Gastroesophageal sphincter (tissue), 4 donors: ENCODE measurements around the gene ZNF600. TPM values are rescaled to one million over a fixed set of nuclear protein-coding genes. Genes with fewer than 3 reads are reported as not detected.
"Not testable (repeated sequence)": the region's sequence is repeated elsewhere in the genome, so short reads cannot be mapped to it uniquely, and the experiment has no call there.

Experiments
- ATAC-seq: fragments of 150-250 bp; one replicate; pipeline ENCODE4 v1.9.1; 2016; ENCODE audit warnings: mild to moderate bottlenecking, moderate library complexity
- H3K27ac ChIP-seq, 4 donors: fragments of 200-600 bp; sonication (generic) in 3 of 4; 1 replicate in 3 of 4; 2 replicates in 1 of 4; pipeline ENCODE4 v1.5.1; 2016 to 2019
- H3K27me3 ChIP-seq: fragments of 200-600 bp; sonication (generic); one replicate; pipeline ENCODE4 v1.5.1; 2019
- H3K36me3 ChIP-seq, 2 donors: fragments of 200-600 bp; sonication (generic); one replicate each; pipeline ENCODE4 v1.5.1; 2019; ENCODE audit warnings: control low read depth in 1 of 2
- H3K4me1 ChIP-seq, 3 donors: fragments of 200-600 bp; sonication (generic); 1 replicate in 2 of 3; 2 replicates in 1 of 3; pipeline ENCODE4 v1.5.1; 2016 to 2019; ENCODE audit warnings: control low read depth in 2 of 3
- H3K4me3 ChIP-seq, 2 donors: fragments of 200-600 bp; sonication (generic); one replicate each; pipeline ENCODE4 v1.5.1; 2019; ENCODE audit warnings: mild to moderate bottlenecking in 1 of 2, moderate library complexity in 1 of 2
- H3K9me3 ChIP-seq, 3 donors: fragments of 200-600 bp; sonication (generic); one replicate each; pipeline ENCODE4 v1.5.1; 2017 to 2019; ENCODE audit warnings: control low read depth in 2 of 3
- EP300 ChIP-seq: sonication (generic); formaldehyde crosslinking; IDR thresholded peaks from one replicate; pipeline ENCODE4 v1.6.1; 2017; ENCODE audit warnings: antibody characterized with exemption, mild to moderate bottlenecking
- POLR2A ChIP-seq, 2 donors: fragments of 450-650 bp; IDR thresholded peaks; one replicate each; pipeline ENCODE4 v1.6.1; 2017; ENCODE audit warnings: antibody characterized with exemption in 2 of 2, mild to moderate bottlenecking in 2 of 2, moderate library complexity in 1 of 2
- POLR2AphosphoS5 ChIP-seq: sonication (generic); formaldehyde crosslinking; IDR thresholded peaks from one replicate; pipeline ENCODE4 v1.6.1; 2017; ENCODE audit warnings: antibody characterized with exemption
- WGBS, 2 donors: methylation state at CpG; one replicate each; pipeline ENCODE4 v1.1.5; 2018; ENCODE audit warnings: low coverage in 1 of 2; 5-methylcytosine and 5-hydroxymethylcytosine counted together
- total RNA-seq, 4 donors: library from RNA; depleted of rRNA; stranded (reverse); fragments of >200 nt; gene quantifications; one replicate each; pipeline ENCODE4 v1.1.0, GENCODE V29; 2016
- TF ChIP-seq, protein P1 (sequence below), 4 experiments: fragments of 200-600 bp in 2 of 4; fragments of 450-650 bp in 2 of 4; sonication (generic) in 1 of 4; IDR thresholded peaks; one replicate each; pipeline ENCODE4 v1.5.1; 2017 to 2019; ENCODE audit warnings: antibody characterized with exemption in 4 of 4, mild to moderate bottlenecking in 2 of 4, moderate library complexity in 2 of 4

The ZNF600 gene
- total RNA-seq, 4 donors from 2014 or later: 3.2 to 10.9 (median 6.6) TPM

DNA sequence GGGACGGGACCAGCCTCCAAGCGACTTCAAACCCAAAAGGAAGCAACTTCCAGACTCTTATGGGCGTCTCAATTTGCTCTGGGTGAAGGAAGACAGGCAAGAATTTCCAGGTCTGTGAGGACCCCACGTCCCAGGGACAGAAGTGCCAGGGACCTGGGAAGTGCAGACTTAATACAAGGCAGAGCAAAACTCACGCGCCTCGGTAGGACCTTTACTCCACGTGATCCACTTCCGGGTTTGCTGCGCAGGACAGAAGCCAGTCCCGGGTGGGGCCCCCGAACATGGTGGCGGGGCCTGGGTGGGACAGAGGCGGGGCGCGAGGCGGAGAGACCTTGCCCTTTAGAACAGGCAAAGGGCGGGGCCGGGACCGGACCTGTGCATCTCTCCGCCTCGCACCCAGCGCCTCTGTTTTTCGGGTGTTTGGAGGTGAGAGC is 61.0 kb downstream of the ZNF600 start:
- TF ChIP-seq, protein P1, sequence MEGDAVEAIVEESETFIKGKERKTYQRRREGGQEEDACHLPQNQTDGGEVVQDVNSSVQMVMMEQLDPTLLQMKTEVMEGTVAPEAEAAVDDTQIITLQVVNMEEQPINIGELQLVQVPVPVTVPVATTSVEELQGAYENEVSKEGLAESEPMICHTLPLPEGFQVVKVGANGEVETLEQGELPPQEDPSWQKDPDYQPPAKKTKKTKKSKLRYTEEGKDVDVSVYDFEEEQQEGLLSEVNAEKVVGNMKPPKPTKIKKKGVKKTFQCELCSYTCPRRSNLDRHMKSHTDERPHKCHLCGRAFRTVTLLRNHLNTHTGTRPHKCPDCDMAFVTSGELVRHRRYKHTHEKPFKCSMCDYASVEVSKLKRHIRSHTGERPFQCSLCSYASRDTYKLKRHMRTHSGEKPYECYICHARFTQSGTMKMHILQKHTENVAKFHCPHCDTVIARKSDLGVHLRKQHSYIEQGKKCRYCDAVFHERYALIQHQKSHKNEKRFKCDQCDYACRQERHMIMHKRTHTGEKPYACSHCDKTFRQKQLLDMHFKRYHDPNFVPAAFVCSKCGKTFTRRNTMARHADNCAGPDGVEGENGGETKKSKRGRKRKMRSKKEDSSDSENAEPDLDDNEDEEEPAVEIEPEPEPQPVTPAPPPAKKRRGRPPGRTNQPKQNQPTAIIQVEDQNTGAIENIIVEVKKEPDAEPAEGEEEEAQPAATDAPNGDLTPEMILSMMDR (IDR thresholded peaks at IDR 0.05): no peak
- TF ChIP-seq POLR2AphosphoS5 (no peak), POLR2A (IDR thresholded peaks at IDR 0.05) (no peak), EP300 (no peak)
- ATAC-seq: no peak
- H3K36me3 ChIP-seq: peaks cover 0 to 76% of the 10 kb centered on the region in 2 donors

DNA sequence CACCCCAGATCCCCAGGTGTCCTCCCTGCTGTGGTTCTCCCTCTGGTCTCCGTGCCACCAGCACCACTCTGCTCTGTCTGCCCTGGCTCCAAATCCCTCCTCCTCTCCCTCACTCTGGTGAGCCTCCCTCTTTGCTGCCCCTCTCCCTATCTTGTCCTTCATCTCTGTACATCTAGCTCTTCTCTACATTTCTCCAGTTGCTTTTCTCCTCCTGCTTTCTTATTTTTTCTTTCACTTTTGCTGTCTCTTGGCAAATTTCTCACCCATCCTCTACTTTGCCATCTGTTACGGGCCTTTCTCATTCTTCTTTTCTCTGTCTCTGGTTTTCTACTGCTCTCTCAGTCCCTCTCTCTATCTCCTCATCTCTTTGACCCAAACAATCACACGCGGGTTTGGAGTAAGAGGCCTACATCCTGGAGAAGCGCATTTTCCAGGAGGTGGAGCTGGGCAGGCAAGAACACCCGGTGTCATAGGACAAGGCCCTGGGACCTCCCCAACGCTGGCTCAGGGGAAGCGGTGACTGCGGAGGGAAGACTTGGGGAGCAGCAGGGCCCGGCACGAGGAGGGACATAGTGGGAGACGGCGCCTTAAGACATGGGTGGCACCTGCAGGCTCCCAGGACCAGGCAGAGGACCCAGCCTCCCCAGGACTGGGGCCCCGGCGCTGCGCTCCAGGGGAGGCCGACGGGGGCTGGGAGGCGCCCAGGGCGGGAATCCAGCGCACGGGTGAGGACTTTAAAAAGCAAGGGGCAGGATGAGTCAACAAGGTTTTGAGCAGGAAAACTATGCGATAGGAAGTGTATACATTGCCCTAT is 61.7 kb downstream of the ZNF600 start:
- TF ChIP-seq, protein P1 (IDR thresholded peaks at IDR 0.05): no peak
- TF ChIP-seq POLR2AphosphoS5 (no peak), POLR2A (IDR thresholded peaks at IDR 0.05) (no peak), EP300 (no peak)
- Histone ChIP-seq H3K9me3 (no peaks in the 10 kb centered on the region), H3K27me3 (no peaks in the 10 kb centered on the region), H3K27ac (no peak overlapping the region), H3K4me3 (no peak overlapping the region), H3K4me1 (no peaks in the 10 kb centered on the region), H3K36me3 (peaks cover 0 to 83% of the 10 kb centered on the region in 2 donors)
- ATAC-seq: no peak
- 88 to 100% methylated on average over 1 to 18 of the region's 23 CpGs for WGBS, 2 donors

More for the DNA sequence above, 61.0 kb downstream of the ZNF600 start:
- 95 to 100% methylated on average over 3 to 4 of the region's 24 CpGs for WGBS, 2 donors
- H3K27ac ChIP-seq: no peak overlapping the region
- no peak overlapping the region for H3K4me3 ChIP-seq
- H3K9me3 ChIP-seq: no peaks in the 10 kb centered on the region
- no peaks in the 10 kb centered on the region for H3K27me3 ChIP-seq
- no peaks in the 10 kb centered on the region for H3K4me1 ChIP-seq

DNA sequence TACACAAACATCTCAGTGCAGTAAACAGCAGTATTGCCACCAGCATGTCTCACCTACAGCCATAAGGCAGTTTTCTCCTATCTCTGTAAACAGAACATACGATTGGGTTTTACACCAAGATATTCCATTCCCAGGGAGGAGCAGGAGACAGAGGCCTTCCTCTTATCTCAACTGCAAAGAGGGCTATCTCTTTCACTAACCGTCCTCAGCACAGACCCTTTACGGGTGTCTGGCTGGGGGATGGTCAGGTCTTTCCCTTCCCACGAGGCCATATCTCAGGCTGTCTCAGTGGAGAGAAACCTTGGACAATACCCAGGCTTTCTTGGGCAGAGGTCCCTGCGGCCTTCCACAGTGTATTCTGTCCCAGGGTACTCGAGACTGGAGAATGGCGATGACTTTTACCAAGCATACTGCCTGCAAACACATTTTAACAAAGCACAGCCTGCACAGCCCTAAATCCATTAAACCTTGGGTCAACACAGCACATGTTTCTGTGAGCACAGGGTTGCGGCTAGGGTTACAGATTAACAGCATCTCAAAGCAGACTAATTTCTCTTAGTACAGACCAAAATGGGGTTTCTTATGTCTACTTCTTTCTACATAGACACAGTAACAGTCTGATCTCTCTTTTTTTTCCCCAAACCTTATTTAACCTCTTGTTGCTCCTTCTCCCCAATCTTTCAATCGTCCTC is 62.5 kb downstream of the ZNF600 start:
- 81 to 84% methylated on average over 3 to 7 of the region's 9 CpGs for WGBS, 2 donors
- not testable (repeated sequence) for H3K4me3 ChIP-seq, ATAC-seq, H3K9me3 ChIP-seq, H3K27ac ChIP-seq, H3K4me1 ChIP-seq, H3K27me3 ChIP-seq
- H3K36me3 ChIP-seq: peaks cover 0 to 90% of the 10 kb centered on the region in 2 donors

- TF ChIP-seq POLR2AphosphoS5 (no peak), POLR2A (IDR thresholded peaks at IDR 0.05) (no peak), EP300 (no peak)
- TF ChIP-seq, protein P1 (IDR thresholded peaks at IDR 0.05): no peak
- H3K9me3 ChIP-seq: no peaks in the 10 kb centered on the region
- no peak overlapping the region for H3K4me3 ChIP-seq
- no peak for ATAC-seq
- no peak overlapping the region for H3K27ac ChIP-seq
- H3K27me3 ChIP-seq: no peaks in the 10 kb centered on the region
- H3K4me1 ChIP-seq: no peaks in the 10 kb centered on the region
- WGBS, 2 donors: 70 to 79% methylated on average over 7 of the region's 7 CpGs
- peaks cover 0 to 82% of the 10 kb centered on the region in 2 donors for H3K36me3 ChIP-seq
Measured at GRCh38 chr19:52722062-52723003, 64.3 kb downstream of the ZNF600 start.

DNA sequence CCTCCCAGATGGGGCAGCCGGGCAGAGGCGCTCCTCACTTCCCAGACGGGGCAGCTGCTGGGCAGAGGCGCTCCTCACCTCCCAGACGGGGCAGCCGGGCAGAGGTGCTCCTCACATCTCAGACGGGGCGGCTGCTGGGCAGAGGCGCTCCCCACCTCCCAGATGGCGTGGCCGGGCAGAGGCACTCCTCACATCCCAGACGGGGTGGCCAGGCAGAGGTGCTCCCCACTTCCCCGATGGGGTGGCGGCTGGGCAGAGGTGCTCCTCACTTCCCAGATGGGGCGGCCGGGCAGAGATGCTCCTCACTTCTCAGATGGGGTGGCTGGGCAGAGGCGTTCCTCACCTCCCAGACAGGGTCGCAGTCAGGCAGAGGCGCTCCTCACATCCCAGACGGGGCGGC is 66.0 kb downstream of the ZNF600 start:
- H3K4me3 ChIP-seq, ATAC-seq, H3K9me3 ChIP-seq, H3K27ac ChIP-seq, H3K4me1 ChIP-seq, H3K27me3 ChIP-seq: not testable (repeated sequence)
- H3K36me3 ChIP-seq: peaks cover 0 to 71% of the 10 kb centered on the region in 2 donors
- no CpG with 5 or more reads among the region's 21 CpGs for WGBS, 2 donors
